Omental fat pad (tissue), 4 donors: ENCODE results near the gene RAB11FIP4. TPM values are rescaled to one million over a fixed set of nuclear protein-coding genes. Genes with fewer than 3 reads are reported as not detected.
"Not testable (repeated sequence)": the region's sequence is repeated elsewhere in the genome, so short reads cannot be mapped to it uniquely, and the experiment has no call there.

Experiments
- ATAC-seq: fragments of 150-250 bp; one replicate; pipeline ENCODE4 v1.9.1; 2016; ENCODE audit warnings: mild to moderate bottlenecking, moderate library complexity; ENCODE audit not compliant: low FRiP score
- DNase-seq: peaks from one replicate; pipeline ENCODE4 v3.0.0-alpha.2; 2019; ENCODE audit warnings: low spot score
- CTCF ChIP-seq, 3 donors: fragments of 450-650 bp; IDR thresholded peaks; one replicate each; pipeline ENCODE4 v1.5.1; 2016 to 2017; ENCODE audit warnings: antibody characterized with exemption in 3 of 3, mild to moderate bottlenecking in 3 of 3, moderate library complexity in 2 of 3
- total RNA-seq, 4 donors: library from RNA; depleted of rRNA; stranded (reverse); fragments of >200 nt; gene quantifications; one replicate each; pipeline ENCODE4 v1.1.0, GENCODE V29; 2016

Gene RAB11FIP4
- 10 to 100 TPM in 1 of 4 donors, 1 to 10 TPM in 3; 2.8 to 12.0 (median 5.7) TPM for total RNA-seq

GRCh38 chr17:31391496-31391949 is at the start of gene RAB11FIP4:
Gene RAB11FIP4, plus strand, starts transcription at chr17:31391675. Its CDS starts 178 bp downstream, at chr17:31391853.
- DNase-seq = no peak
- TF ChIP-seq CTCF (IDR thresholded peaks at IDR 0.05) = no peak
- no peak for ATAC-seq

GRCh38 chr17:31345191-31345747 is 46.2 kb upstream of the RAB11FIP4 start:
- ATAC-seq, DNase-seq: not testable (repeated sequence)

DNA sequence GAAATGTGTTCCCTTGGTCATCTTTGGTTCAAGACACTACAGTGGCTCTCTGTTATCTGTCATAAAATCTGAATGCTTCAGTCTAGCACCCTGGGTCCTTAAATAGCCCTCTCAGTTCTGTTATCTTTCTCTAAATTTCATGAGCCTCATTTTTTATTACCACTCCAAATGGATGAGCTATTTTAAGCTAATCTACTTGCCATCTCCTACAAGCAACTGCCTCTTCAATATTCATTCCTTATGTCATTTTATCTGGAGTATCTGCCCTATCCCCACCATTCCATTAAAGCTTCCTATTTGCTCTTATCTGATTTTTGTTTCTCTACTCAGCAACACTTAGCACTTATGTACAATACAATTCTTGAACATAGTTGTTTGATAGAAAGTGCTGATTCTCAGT is 42.0 kb upstream of the RAB11FIP4 start:
- DNase-seq (no peak), ATAC-seq (no peak)
- no peak for TF ChIP-seq CTCF (IDR thresholded peaks at IDR 0.05)

GRCh38 chr17:31355935-31356334 is 35.5 kb upstream of the RAB11FIP4 start:
- no peak for TF ChIP-seq CTCF (IDR thresholded peaks at IDR 0.05)
- DNase-seq (no peak), ATAC-seq (no peak)

DNA sequence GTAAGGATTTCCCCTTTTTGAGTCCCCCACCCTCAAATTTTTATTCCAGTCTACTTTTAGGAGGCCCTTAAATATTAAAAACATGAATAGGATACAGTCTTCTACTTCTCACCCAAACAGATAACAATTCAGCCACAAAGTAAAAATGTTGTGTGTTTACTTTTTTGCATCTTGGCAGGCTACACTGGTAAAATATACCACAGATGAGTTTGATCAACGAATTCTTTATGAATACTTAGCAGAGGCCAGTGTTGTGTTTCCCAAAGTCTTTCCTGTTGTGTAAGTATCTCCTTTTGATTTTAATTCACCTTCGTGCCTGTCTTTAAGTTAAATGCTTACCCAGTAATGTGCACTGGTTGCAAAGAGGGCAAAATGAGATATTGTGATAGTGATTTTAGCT is 34.4 kb upstream of the RAB11FIP4 start:
- no peak for TF ChIP-seq CTCF (IDR thresholded peaks at IDR 0.05)
- ATAC-seq = no peak

DNA sequence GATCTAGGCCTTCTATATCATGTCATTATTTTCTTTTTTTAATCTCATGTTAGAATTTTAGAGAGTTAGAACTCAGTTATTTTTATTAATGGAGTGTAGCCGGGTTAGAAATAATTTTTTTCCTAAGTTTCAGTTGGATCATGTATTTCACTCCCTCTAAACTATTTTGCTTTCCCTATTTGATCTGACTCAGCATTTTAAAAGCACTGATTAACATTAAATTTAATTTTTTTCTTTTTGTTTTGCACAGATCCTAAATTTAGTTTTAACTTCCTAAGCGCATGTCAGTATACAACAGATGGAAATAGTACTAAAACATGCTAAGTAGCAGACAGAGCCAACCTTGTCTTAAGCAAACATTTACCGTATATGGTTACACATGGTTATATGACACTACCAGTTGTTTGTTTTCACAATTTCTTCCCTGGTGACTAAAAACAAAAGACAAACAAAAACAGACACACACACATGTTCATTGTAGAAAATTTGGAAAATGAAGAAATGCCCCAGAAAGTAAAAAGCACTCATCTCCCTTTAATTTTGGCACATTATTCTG is 33.6 kb upstream of the RAB11FIP4 start:
- no peak for TF ChIP-seq CTCF (IDR thresholded peaks at IDR 0.05)
- DNase-seq (no peak), ATAC-seq (no peak)

More for the DNA sequence above, 34.4 kb upstream of the RAB11FIP4 start:
- no peak for DNase-seq

DNA sequence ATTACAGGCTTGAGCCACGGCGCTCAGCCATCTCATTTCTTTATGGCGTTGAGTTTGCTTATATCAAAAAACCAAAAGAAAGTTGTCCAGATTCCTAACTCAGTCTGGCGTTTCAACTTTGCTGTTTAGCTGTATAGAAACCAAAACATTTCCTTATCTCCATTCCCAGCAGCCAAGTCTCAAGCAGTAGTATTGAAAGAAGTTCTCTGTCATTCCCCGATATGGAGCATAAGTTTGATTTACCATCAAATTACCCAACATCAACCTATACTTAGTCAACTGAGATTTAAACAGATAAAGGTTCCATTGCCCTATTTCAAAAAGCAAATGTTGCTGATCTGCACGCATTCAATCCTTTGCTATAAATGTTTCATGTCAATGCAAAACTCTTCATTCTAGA is 27.5 kb upstream of the RAB11FIP4 start:
- no peak for TF ChIP-seq CTCF (IDR thresholded peaks at IDR 0.05)
- ATAC-seq (no peak), DNase-seq (no peak)
